Mesothelial cell of epicardium (in vitro differentiated cells): ENCODE data around the gene ITCH. TPM values are rescaled to one million over a fixed set of nuclear protein-coding genes. Genes with fewer than 3 reads are reported as not detected.
A peak's percentile ranks its signal among the peaks of the same experiment; 100 is the strongest.

ENCODE experiments used
- DNase-seq, 2 experiments: peaks; one replicate each; pipeline ENCODE4 v3.0.0; 2021; ENCODE audit warnings: low spot score in 2 of 2; ENCODE audit not compliant: unreplicated experiment in 2 of 2
- H3K27ac Mint-ChIP-seq: 2 replicates; pipeline ENCODE4 v1.8.0; 2021; ENCODE audit warnings: mixed read lengths
- H3K27me3 Mint-ChIP-seq: 2 replicates; pipeline ENCODE4 v1.8.0; 2021; ENCODE audit warnings: low read depth, mixed read lengths
- H3K36me3 Mint-ChIP-seq: 2 replicates; pipeline ENCODE4 v1.8.0; 2021; ENCODE audit warnings: mixed read lengths
- H3K4me1 Mint-ChIP-seq: 2 replicates; pipeline ENCODE4 v1.8.0; 2021; ENCODE audit warnings: mixed read lengths
- H3K4me3 Mint-ChIP-seq: 2 replicates; pipeline ENCODE4 v1.8.0; 2021; ENCODE audit warnings: mild to moderate bottlenecking, moderate library complexity, mixed read lengths
- H3K9me3 Mint-ChIP-seq: 2 replicates; pipeline ENCODE4 v1.8.0; 2021; ENCODE audit warnings: mixed read lengths
- total RNA-seq: library from RNA; stranded (reverse); gene quantifications from 3 replicates; pipeline ENCODE4 v1.2.1, GENCODE V29; 2021
- TF ChIP-seq, protein P1 (sequence below): fragments of 200-600 bp; sonication (generic); IDR thresholded peaks from one replicate; pipeline ENCODE4 v1.5.0; 2021; ENCODE audit warnings: antibody characterized with exemption; ENCODE audit not compliant: unreplicated experiment

The ITCH gene
- total RNA-seq, 1 donor from 2014 or later: 60.2 TPM

DNA sequence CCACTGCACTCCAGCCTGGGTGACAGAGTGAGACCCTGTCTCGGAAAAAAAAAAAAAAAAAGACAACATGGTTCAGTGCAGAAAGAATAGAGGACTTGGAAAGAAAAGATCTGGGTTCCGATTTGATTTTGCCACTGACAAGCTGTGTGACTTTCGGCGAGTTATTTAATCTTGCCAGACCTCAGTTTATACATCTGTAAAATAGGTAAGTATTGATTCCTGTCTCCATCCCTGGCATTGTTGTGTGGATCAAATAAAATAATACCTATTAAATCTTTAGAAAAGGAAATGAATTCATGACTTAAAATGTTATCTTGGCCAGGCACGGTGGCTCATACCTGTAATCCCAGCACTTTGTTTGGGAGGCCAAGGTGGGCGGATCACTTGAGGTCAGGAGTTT, 7.0 kb downstream of the ITCH start:
- H3K4me1 Mint-ChIP-seq: peaks cover 15% of the 10 kb centered on the region
- no peak for DNase-seq
- no peak overlapping the region for H3K27ac Mint-ChIP-seq
- H3K36me3 Mint-ChIP-seq: peaks cover 33% of the 10 kb centered on the region
- TF ChIP-seq, protein P1, sequence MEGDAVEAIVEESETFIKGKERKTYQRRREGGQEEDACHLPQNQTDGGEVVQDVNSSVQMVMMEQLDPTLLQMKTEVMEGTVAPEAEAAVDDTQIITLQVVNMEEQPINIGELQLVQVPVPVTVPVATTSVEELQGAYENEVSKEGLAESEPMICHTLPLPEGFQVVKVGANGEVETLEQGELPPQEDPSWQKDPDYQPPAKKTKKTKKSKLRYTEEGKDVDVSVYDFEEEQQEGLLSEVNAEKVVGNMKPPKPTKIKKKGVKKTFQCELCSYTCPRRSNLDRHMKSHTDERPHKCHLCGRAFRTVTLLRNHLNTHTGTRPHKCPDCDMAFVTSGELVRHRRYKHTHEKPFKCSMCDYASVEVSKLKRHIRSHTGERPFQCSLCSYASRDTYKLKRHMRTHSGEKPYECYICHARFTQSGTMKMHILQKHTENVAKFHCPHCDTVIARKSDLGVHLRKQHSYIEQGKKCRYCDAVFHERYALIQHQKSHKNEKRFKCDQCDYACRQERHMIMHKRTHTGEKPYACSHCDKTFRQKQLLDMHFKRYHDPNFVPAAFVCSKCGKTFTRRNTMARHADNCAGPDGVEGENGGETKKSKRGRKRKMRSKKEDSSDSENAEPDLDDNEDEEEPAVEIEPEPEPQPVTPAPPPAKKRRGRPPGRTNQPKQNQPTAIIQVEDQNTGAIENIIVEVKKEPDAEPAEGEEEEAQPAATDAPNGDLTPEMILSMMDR: no peak
- no peaks in the 10 kb centered on the region for H3K27me3 Mint-ChIP-seq
- no peaks in the 10 kb centered on the region for H3K9me3 Mint-ChIP-seq
- no peak overlapping the region for H3K4me3 Mint-ChIP-seq

- Mint-ChIP-seq H3K9me3 (no peaks in the 10 kb centered on the region), H3K36me3 (peaks cover 29% of the 10 kb centered on the region), H3K4me1 (peaks cover under 1% of the 10 kb centered on the region), H3K27me3 (no peaks in the 10 kb centered on the region), H3K4me3 (no peak overlapping the region), H3K27ac (peak overlapping the region; percentile 27)
- DNase-seq: no peak
- TF ChIP-seq, protein P1: no peak
Observed at GRCh38 chr20:34373445-34373844, 10.4 kb downstream of the ITCH start.

- peak overlapping the region; percentile 39 for H3K27ac Mint-ChIP-seq
Observed at GRCh38 chr20:34374209-34374760, 11.2 kb downstream of the ITCH start.

DNA sequence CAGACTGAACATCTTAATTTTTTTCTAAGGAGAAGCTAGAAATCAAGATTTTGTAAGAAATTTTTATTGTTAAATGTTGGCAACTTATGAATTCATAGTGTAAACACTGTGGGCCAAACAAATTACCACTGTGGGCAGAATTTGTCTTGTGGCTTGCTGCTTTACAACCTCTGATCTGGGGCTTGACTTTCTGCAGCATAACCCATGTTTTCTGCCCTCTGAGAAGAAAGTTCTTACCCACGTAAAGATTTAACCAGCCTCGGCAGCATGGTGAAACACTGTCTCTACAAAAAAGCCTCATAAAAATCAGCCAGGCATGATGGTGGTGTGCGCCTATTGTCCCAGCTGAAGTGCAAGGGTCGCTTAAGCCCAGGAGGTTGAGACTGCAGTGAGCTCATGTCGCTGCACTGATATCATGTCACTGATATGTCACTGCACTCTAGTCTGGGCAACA, 12.9 kb downstream of the ITCH start:
- Mint-ChIP-seq H3K4me1 (peaks cover 2% of the 10 kb centered on the region), H3K36me3 (peaks cover 20% of the 10 kb centered on the region), H3K9me3 (no peaks in the 10 kb centered on the region), H3K4me3 (no peak overlapping the region), H3K27me3 (no peaks in the 10 kb centered on the region), H3K27ac (no peak overlapping the region)
- TF ChIP-seq, protein P1: no peak
- DNase-seq: no peak

More at GRCh38 chr20:34374209-34374760, 11.2 kb downstream of the ITCH start:
- no peak overlapping the region for H3K4me3 Mint-ChIP-seq
- DNase-seq: no peak
- H3K9me3 Mint-ChIP-seq: no peaks in the 10 kb centered on the region
- no peaks in the 10 kb centered on the region for H3K27me3 Mint-ChIP-seq
- H3K4me1 Mint-ChIP-seq: peaks cover 2% of the 10 kb centered on the region
- TF ChIP-seq, protein P1: no peak
- peaks cover 26% of the 10 kb centered on the region for H3K36me3 Mint-ChIP-seq

DNA sequence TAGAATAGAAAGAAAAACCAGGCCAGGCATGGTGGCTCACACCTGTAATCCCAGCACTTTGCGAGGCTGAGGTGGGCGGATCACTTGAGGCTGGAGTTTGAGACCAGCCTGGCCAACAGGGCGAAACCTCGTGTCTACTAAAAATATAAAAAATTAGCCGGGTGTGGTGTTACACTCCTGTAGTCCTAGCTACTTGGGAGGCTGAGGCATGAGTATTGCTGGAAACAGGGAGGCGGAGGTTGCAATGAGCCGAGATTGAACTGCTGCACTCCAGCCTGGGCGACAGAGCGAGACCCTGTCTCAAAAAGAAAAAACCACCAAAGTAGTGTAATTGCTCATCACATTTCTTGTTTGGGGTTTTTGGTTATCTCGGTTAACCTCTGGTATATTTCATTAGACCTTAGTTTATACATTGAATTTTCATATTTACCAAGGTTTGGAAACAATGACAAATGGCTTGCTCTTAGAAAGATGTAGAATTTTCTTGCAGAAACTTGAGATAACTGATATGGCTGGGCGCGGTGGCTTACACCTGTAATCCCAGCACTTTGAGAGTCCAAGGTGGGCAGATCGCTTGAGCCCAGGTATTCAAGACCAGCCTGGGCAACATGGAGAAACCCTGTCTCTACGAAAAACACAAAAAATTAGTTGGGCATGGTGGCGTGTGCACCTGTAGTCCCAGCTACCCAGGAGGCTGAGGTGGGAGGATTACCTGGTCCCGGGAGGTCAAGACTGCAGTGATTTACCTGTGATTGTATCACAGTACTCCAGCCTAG, 14.2 kb downstream of the ITCH start:
- Mint-ChIP-seq H3K4me1 (peaks cover 2% of the 10 kb centered on the region), H3K27ac (no peak overlapping the region), H3K36me3 (peaks cover 20% of the 10 kb centered on the region), H3K4me3 (no peak overlapping the region), H3K9me3 (no peaks in the 10 kb centered on the region), H3K27me3 (no peaks in the 10 kb centered on the region)
- TF ChIP-seq, protein P1: no peak
- no peak for DNase-seq
